IMR-90 (cell line): Measurements from ENCODE around the gene SVIP. TPM values are rescaled to one million over a fixed set of nuclear protein-coding genes. Genes with fewer than 3 reads are reported as not detected.

Experiments
- ATAC-seq: fragments of 200-7000 bp; cut with Tn5 transposase; 2 replicates; pipeline ENCODE4 v1.9.1; 2020; ENCODE audit warnings: low read depth, mild to moderate bottlenecking, moderate library complexity
- BruUV-seq: library from RNA; stranded (reverse); fragments of 400-500 nt; replicated peaks from 2 replicates; lab custom pipeline; 2021; lab: Mats Ljungman, UMichigan
- CTCF ChIA-PET: fragments of 300-600 bp; formaldehyde crosslinking; extraction: SDS; loops from one replicate; lab custom pipeline; 2021; ENCODE audit warnings: antibody characterized with exemption; lab: Yijun Ruan, JAX
- POLR2A ChIA-PET: fragments of 300-600 bp; sonication (Branson Sonifier 250); formaldehyde crosslinking; loops from one replicate; lab custom pipeline; 2022; ENCODE audit warnings: antibody characterized with exemption; ENCODE audit not compliant: unreplicated experiment; lab: Charles Lee
- DNase-seq: peaks from one replicate; pipeline ENCODE4 v3.0.0; 2013
- H2AFZ ChIP-seq: replicated peaks from 2 replicates; pipeline ENCODE3; 2013; ENCODE audit warnings: low read length, mild to moderate bottlenecking; ENCODE audit not compliant: poor library complexity
- H2AK5ac ChIP-seq: 2 replicates; pipeline ENCODE4 v1.6.1; 2013; ENCODE audit warnings: low read depth, low read length, inconsistent platforms
- H2AK9ac ChIP-seq: replicated peaks from 2 replicates; pipeline ENCODE3; 2013; ENCODE audit warnings: mild to moderate bottlenecking, low read depth, low read length, moderate library complexity; ENCODE audit not compliant: poor library complexity
- H2BK120ac ChIP-seq: 2 replicates; pipeline ENCODE4 v1.6.1; 2013; ENCODE audit warnings: low read depth, low read length, inconsistent platforms
- H2BK15ac ChIP-seq: 3 replicates; pipeline ENCODE4 v1.6.1; 2013; ENCODE audit warnings: low read depth, low read length, inconsistent platforms
- H2BK20ac ChIP-seq: 2 replicates; pipeline ENCODE4 v1.6.1; 2013; ENCODE audit warnings: low read depth, mild to moderate bottlenecking, inconsistent platforms, low read length, moderate library complexity
- H2BK5ac ChIP-seq: 2 replicates; pipeline ENCODE4 v1.6.1; 2013; ENCODE audit warnings: mild to moderate bottlenecking, low read depth, low read length, inconsistent platforms; ENCODE audit not compliant: poor library complexity, severe bottlenecking
- H3K14ac ChIP-seq: replicated peaks from 2 replicates; pipeline ENCODE4 v1.6.1; 2013; ENCODE audit warnings: low read depth, low read length, inconsistent platforms
- H3K18ac ChIP-seq: 2 replicates; pipeline ENCODE4 v1.6.1; 2013; ENCODE audit warnings: low read depth, low read length, control low read depth
- H3K23ac ChIP-seq: 2 replicates; pipeline ENCODE4 v1.6.1; 2013; ENCODE audit warnings: low read depth, low read length, inconsistent platforms
- H3K27ac ChIP-seq: 2 replicates; pipeline ENCODE4 v1.5.1; 2013; ENCODE audit warnings: mild to moderate bottlenecking, control low read depth, low read length; ENCODE audit not compliant: insufficient read depth
- H3K27me3 ChIP-seq: 2 replicates; pipeline ENCODE4 v1.6.1; 2013; ENCODE audit warnings: low read length; ENCODE audit not compliant: control insufficient read depth, insufficient read depth
- H3K36me3 ChIP-seq: 2 replicates; pipeline ENCODE4 v1.6.1; 2013; ENCODE audit warnings: low read length, mixed read lengths; ENCODE audit not compliant: control insufficient read depth, insufficient read depth
- H3K4ac ChIP-seq: 2 replicates; pipeline ENCODE4 v1.6.1; 2013; ENCODE audit warnings: low read depth, low read length, inconsistent platforms
- H3K4me1 ChIP-seq: 2 replicates; pipeline ENCODE4 v1.6.1; 2013; ENCODE audit warnings: low read length, mixed read lengths; ENCODE audit not compliant: control insufficient read depth, insufficient read depth
- H3K4me2 ChIP-seq: 2 replicates; pipeline ENCODE4 v1.6.1; 2013; ENCODE audit warnings: low read depth, mild to moderate bottlenecking, control low read depth, low read length, moderate library complexity
- H3K4me3 ChIP-seq: 2 replicates; pipeline ENCODE4 v1.5.1; 2013; ENCODE audit warnings: low read depth, mild to moderate bottlenecking, control low read depth, low read length, moderate library complexity; ENCODE audit not compliant: insufficient read depth
- H3K56ac ChIP-seq: 2 replicates; pipeline ENCODE4 v1.6.1; 2013; ENCODE audit warnings: low read length, inconsistent platforms; ENCODE audit not compliant: insufficient read depth; ENCODE audit errors: extremely low read depth
- H3K79me1 ChIP-seq, 2 experiments: 2 replicates each; pipeline ENCODE4 v1.6.1; 2013; ENCODE audit warnings: low read length in 2 of 2, inconsistent platforms in 1 of 2, low read depth in 1 of 2
- H3K9ac ChIP-seq: 2 replicates; pipeline ENCODE4 v1.6.1; 2013; ENCODE audit warnings: low read depth, low read length, control low read depth
- H3K9me1 ChIP-seq: 2 replicates; pipeline ENCODE4 v1.6.1; 2013; ENCODE audit warnings: low read length, inconsistent platforms; ENCODE audit not compliant: insufficient read depth
- H3K9me3 ChIP-seq: 2 replicates; pipeline ENCODE4 v1.6.1; 2013; ENCODE audit warnings: low read length; ENCODE audit not compliant: control insufficient read depth, insufficient read depth
- H4K20me1 ChIP-seq: 2 replicates; pipeline ENCODE4 v1.6.1; 2013; ENCODE audit warnings: low read length, inconsistent platforms; ENCODE audit not compliant: insufficient read depth
- H4K5ac ChIP-seq: 2 replicates; pipeline ENCODE4 v1.6.1; 2013; ENCODE audit warnings: mild to moderate bottlenecking, low read depth, low read length, control low read depth
- H4K8ac ChIP-seq, 2 experiments: 2 replicates each; pipeline ENCODE4 v1.6.1; 2013; ENCODE audit warnings: low read depth in 2 of 2, low read length in 2 of 2, control low read depth in 1 of 2, inconsistent platforms in 1 of 2
- H4K91ac ChIP-seq: 2 replicates; pipeline ENCODE4 v1.6.1; 2013; ENCODE audit warnings: low read depth, low read length, inconsistent platforms; ENCODE audit not compliant: insufficient read depth
- BHLHE40 ChIP-seq: fragments of 150-350 bp; IDR thresholded peaks from 2 replicates; pipeline ENCODE4 v1.6.1; 2016; ENCODE audit warnings: mild to moderate bottlenecking, low read depth, low read length
- CEBPB ChIP-seq: IDR thresholded peaks from 2 replicates; pipeline ENCODE4 v1.6.1; 2012; ENCODE audit warnings: low read depth, low read length, improper control_type of control experiment
- CHD1 ChIP-seq: IDR thresholded peaks from 2 replicates; pipeline ENCODE4 v1.6.1; 2012; ENCODE audit warnings: low read depth, low read length, improper control_type of control experiment
- CTCF ChIP-seq: conservative IDR thresholded peaks from 2 replicates; pipeline ENCODE4 v1.5.1; 2012; ENCODE audit warnings: mild to moderate bottlenecking, low read depth, low read length, improper control_type of control experiment
- FOS ChIP-seq: fragments of 150-350 bp; IDR thresholded peaks from 2 replicates; pipeline ENCODE4 v1.6.1; 2016; ENCODE audit warnings: low read depth, low read length
- MAZ ChIP-seq: IDR thresholded peaks from 2 replicates; pipeline ENCODE4 v1.6.1; 2012; ENCODE audit warnings: low read depth, mild to moderate bottlenecking, low read length, improper control_type of control experiment, moderate library complexity, borderline replicate concordance
- USF2 ChIP-seq: fragments of 150-350 bp; IDR thresholded peaks from 2 replicates; pipeline ENCODE4 v1.6.1; 2017; ENCODE audit warnings: mild to moderate bottlenecking, antibody characterized with exemption, low read length, low read depth
- WGBS, 2 experiments: methylation state at CpG; one replicate each; pipeline versions ENCODE4 v1.1.5 to v1.1.7; 2013; ENCODE audit warnings: missing lambda C conversion rate in 2 of 2; ENCODE audit not compliant: insufficient read length in 1 of 2; ENCODE audit errors: extremely low coverage in 2 of 2; 5-methylcytosine and 5-hydroxymethylcytosine counted together
- dilution Hi-C: fragments of 300-500 bp; cut with HindIII; formaldehyde crosslinking; loops from one replicate; pipeline ENCODE4 v1.14.3; 2018; ENCODE audit warnings: low sequenced_read_pairs; ENCODE audit not compliant: unreplicated experiment
- in situ Hi-C: fragments of 300-500 bp; cut with MboI; formaldehyde crosslinking; loops from 3 replicates; pipeline ENCODE4 v1.14.3; 2019; ENCODE audit warnings: low sequenced_read_pairs, inconsistent platforms, mixed read lengths
- intact Hi-C: fragments of 100-400 bp; cut with micrococcal nuclease; formaldehyde crosslinking; loops from 2 replicates; pipeline ENCODE4 v1.10.0; 2022
- polyA plus RNA-seq, 3 experiments: library from polyadenylated mRNA; depleted of rRNA; stranded (reverse); fragments of >200 nt; gene quantifications; 2 replicates each; pipeline ENCODE4 v1.2.3, GENCODE V29; 2012; ENCODE audit warnings: low replicate concordance in 1 of 3
- total RNA-seq: library from RNA; depleted of rRNA; stranded (reverse); fragments of >200 nt; gene quantifications from 2 replicates; pipeline ENCODE4 v1.2.3, GENCODE V29; 2012

The SVIP gene
- total and polyA plus RNA-seq, 2 of the 4 experiments (the other 2 are of a cell fraction): 2.0 to 6.8 TPM

GRCh38 chr11:22792497-22792896 lies 37.1 kb downstream of the SVIP start:
- ATAC-seq: peak; percentile 76

More at GRCh38 chr11:22792497-22792896, 37.1 kb downstream of the SVIP start:
- Histone ChIP-seq H3K9me1 (no peaks in the 10 kb centered on the region), H4K5ac (no peak overlapping the region), H3K9me3 (no peaks in the 10 kb centered on the region), H2BK5ac (no peak overlapping the region), H3K27me3 (no peaks in the 10 kb centered on the region), H3K4me3 (no peak overlapping the region), H4K91ac (no peak overlapping the region), H2BK120ac (no peak overlapping the region), H2BK20ac (no peak overlapping the region), H4K8ac (no peak overlapping the region), H3K4me2 (no peak overlapping the region), H3K23ac (no peak overlapping the region), H2AK5ac (no peak overlapping the region), H3K18ac (no peak overlapping the region), H3K4me1 (peaks cover 5% of the 10 kb centered on the region; the same call in 1 of the 2 replicates), H2AFZ (no peak overlapping the region), H4K20me1 (no peaks in the 10 kb centered on the region), H3K36me3 (no peaks in the 10 kb centered on the region), H3K79me1 (no peaks in the 10 kb centered on the region), H3K27ac (no peak overlapping the region), H3K9ac (no peak overlapping the region), H2BK15ac (no peak overlapping the region), H3K4ac (no peak overlapping the region), H3K14ac (no peak overlapping the region), H2AK9ac (no peak overlapping the region), H3K56ac (no peak overlapping the region)
- POLR2A ChIA-PET: no interaction called here
- intact Hi-C loops (no loop called here), in situ Hi-C loops (no loop called here), dilution Hi-C loops (no loop called here)
- BruUV-seq: no TSS peak
- CTCF ChIA-PET: no interaction called here
- TF ChIP-seq CTCF: no peak
- TF ChIP-seq USF2: peak; percentile 57; the same call in 1 of the 2 replicates
- peak; percentile 53 for TF ChIP-seq FOS
- no peak for TF ChIP-seq CHD1
- peak; percentile 72 for TF ChIP-seq BHLHE40
- TF ChIP-seq MAZ: no peak
- peak; percentile 63 for TF ChIP-seq CEBPB
- WGBS, 2 experiments: no CpG with 5 or more reads among the region's 3 CpGs
- peak; percentile 86 for DNase-seq
